Suprapubic skin (tissue), 4 donors: ENCODE results near the gene DNAJC8. TPM values are rescaled to one million over a fixed set of nuclear protein-coding genes. Genes with fewer than 3 reads are reported as not detected.

Source experiments
- DNase-seq, 2 donors: peaks; one replicate each; pipeline ENCODE4 v3.0.0-alpha.2; 2019; ENCODE audit warnings: low spot score in 2 of 2
- H3K27ac ChIP-seq: fragments of 200-600 bp; sonication (generic); one replicate; pipeline ENCODE4 v1.5.1; 2019
- H3K27me3 ChIP-seq: fragments of 200-600 bp; sonication (generic); one replicate; pipeline ENCODE4 v1.5.1; 2019
- H3K36me3 ChIP-seq: fragments of 200-600 bp; sonication (generic); one replicate; pipeline ENCODE4 v1.5.1; 2019
- H3K4me1 ChIP-seq: fragments of 200-600 bp; sonication (generic); one replicate; pipeline ENCODE4 v1.5.1; 2019
- H3K4me3 ChIP-seq: fragments of 200-600 bp; sonication (generic); one replicate; pipeline ENCODE4 v1.5.1; 2019; ENCODE audit warnings: mild to moderate bottlenecking
- H3K9me3 ChIP-seq: fragments of 200-600 bp; sonication (generic); one replicate; pipeline ENCODE4 v1.5.1; 2019
- EP300 ChIP-seq: sonication (generic); formaldehyde crosslinking; IDR thresholded peaks from one replicate; pipeline ENCODE4 v1.6.1; 2017; ENCODE audit warnings: antibody characterized with exemption
- POLR2A ChIP-seq, 2 donors: fragments of 450-650 bp; IDR thresholded peaks; one replicate each; pipeline ENCODE4 v1.6.1; 2017; ENCODE audit warnings: antibody characterized with exemption in 2 of 2, mild to moderate bottlenecking in 2 of 2, moderate library complexity in 2 of 2
- POLR2AphosphoS5 ChIP-seq, 3 donors: sonication (generic); formaldehyde crosslinking; IDR thresholded peaks; one replicate each; pipeline ENCODE4 v1.6.1; 2017; ENCODE audit warnings: antibody characterized with exemption in 3 of 3
- WGBS: methylation state at CpG from one replicate; pipeline ENCODE4 v1.1.5; 2018; 5-methylcytosine and 5-hydroxymethylcytosine counted together
- total RNA-seq, 4 donors: library from RNA; depleted of rRNA; stranded (reverse); fragments of >200 nt; gene quantifications; one replicate each; pipeline ENCODE4 v1.1.0, GENCODE V29; 2016
- TF ChIP-seq, protein P1 (sequence below), 2 donors: fragments of 200-600 bp in 1 of 2; fragments of 450-650 bp in 1 of 2; sonication (generic) in 1 of 2; IDR thresholded peaks; one replicate each; pipeline ENCODE4 v1.5.1; 2016 to 2019; ENCODE audit warnings: antibody characterized with exemption in 2 of 2, mild to moderate bottlenecking in 1 of 2, moderate library complexity in 1 of 2

DNAJC8 gene
- total RNA-seq, 4 donors from 2014 or later = 28.2 to 39.0 (median 31.7) TPM

DNA sequence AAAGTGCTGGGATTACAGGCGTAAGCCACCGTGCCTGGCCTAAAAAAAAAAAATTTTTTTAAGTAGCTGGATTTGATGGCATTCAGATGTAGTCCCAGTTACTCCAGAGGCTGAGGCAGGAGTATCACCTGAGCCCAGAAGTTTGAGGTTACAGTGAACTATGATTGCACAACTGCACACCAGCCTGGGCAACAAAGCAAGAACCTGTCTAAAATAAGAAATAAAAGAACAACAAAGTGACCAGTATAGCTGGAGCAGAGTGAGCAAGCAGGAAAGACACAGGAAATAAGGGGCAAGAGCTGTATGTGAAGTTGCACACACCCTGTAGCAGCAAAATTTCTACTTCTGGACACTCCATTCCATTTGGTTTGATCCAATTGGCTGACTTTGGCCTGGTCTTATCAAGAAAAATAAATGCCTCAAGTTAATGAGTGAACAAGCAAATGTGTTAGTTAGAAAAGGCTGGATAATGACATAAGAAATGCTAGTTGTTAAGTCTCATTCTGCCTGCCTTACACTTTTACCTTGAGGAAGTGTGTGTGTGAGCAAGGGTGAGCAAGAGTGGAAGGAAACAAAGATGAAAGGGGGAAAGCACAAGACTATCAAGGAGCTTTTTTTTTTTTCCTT, 11.0 kb upstream of the DNAJC8 start:
- WGBS = 71% methylated on average over 2 of the region's 2 CpGs
- Histone ChIP-seq H3K9me3 (no peaks in the 10 kb centered on the region), H3K27me3 (no peaks in the 10 kb centered on the region), H3K4me3 (no peak overlapping the region), H3K4me1 (peaks cover 46% of the 10 kb centered on the region), H3K27ac (no peak overlapping the region), H3K36me3 (no peaks in the 10 kb centered on the region)
- no peak for DNase-seq
- TF ChIP-seq, protein P1, sequence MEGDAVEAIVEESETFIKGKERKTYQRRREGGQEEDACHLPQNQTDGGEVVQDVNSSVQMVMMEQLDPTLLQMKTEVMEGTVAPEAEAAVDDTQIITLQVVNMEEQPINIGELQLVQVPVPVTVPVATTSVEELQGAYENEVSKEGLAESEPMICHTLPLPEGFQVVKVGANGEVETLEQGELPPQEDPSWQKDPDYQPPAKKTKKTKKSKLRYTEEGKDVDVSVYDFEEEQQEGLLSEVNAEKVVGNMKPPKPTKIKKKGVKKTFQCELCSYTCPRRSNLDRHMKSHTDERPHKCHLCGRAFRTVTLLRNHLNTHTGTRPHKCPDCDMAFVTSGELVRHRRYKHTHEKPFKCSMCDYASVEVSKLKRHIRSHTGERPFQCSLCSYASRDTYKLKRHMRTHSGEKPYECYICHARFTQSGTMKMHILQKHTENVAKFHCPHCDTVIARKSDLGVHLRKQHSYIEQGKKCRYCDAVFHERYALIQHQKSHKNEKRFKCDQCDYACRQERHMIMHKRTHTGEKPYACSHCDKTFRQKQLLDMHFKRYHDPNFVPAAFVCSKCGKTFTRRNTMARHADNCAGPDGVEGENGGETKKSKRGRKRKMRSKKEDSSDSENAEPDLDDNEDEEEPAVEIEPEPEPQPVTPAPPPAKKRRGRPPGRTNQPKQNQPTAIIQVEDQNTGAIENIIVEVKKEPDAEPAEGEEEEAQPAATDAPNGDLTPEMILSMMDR (IDR thresholded peaks at IDR 0.05) = no peak
- TF ChIP-seq POLR2A (IDR thresholded peaks at IDR 0.05) (no peak), EP300 (no peak), POLR2AphosphoS5 (IDR thresholded peaks at IDR 0.05) (no peak)

DNA sequence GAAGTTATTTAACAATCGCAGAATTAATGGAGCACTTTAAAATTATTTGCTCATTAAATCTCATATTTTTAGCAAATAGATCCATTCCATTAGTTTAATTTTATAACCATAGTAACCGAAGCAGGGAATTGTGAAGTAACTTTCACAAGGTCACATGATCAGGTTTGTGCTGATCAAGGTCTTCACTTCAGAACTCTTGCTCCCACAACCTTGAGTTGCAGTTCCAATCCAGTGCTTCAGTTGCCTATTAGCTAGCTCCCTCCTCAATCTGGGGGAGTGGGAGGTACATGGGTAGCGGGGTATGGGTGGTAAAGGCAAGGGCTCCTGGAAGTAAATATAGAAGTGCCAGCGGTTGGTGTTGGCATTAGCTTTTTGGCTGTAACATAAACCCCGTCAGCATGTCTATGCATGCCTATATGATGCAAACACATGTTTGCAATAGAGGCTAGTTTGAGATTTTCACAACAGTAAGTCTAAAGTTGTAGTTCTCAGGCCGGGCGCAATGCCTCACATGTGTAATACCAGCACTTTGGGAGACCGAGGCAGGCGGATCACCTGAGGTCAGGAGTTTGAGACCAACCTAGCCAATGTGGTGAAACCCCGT, 8.9 kb upstream of the DNAJC8 start:
- Histone ChIP-seq H3K27ac (peak overlapping the region; percentile 7), H3K9me3 (no peaks in the 10 kb centered on the region), H3K4me3 (no peak overlapping the region), H3K4me1 (peaks cover 48% of the 10 kb centered on the region), H3K36me3 (no peaks in the 10 kb centered on the region), H3K27me3 (no peaks in the 10 kb centered on the region)
- TF ChIP-seq EP300 (no peak), POLR2A (IDR thresholded peaks at IDR 0.05) (no peak), POLR2AphosphoS5 (IDR thresholded peaks at IDR 0.05) (no peak)
- TF ChIP-seq, protein P1 (IDR thresholded peaks at IDR 0.05) = no peak
- 73% methylated on average over 10 of the region's 10 CpGs for WGBS
- no peak for DNase-seq

DNA sequence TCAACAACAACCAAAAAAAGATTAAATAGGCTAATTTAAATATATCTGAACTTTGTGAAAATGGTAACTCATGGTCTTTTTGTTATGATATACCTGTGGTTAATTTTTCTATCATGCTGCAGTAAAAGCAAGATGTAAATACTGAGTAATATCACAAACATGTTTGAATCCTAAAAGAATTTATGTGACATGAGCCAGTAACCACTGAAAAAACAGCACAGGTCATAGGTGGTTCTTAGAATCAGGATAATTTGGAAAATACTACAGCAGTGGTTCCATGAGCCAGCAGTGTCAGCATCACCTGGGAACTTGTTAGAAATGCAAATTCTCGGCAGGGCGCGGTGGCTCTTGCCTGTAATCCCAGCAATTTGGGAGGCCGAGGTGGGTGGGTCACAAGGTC, 7.2 kb upstream of the DNAJC8 start:
- no peak for DNase-seq
- Histone ChIP-seq H3K4me1 (peaks cover 41% of the 10 kb centered on the region), H3K4me3 (no peak overlapping the region), H3K27ac (no peak overlapping the region), H3K36me3 (no peaks in the 10 kb centered on the region), H3K27me3 (no peaks in the 10 kb centered on the region), H3K9me3 (no peaks in the 10 kb centered on the region)
- TF ChIP-seq, protein P1 (IDR thresholded peaks at IDR 0.05) = no peak
- WGBS = 88% methylated on average over 4 of the region's 4 CpGs

DNA sequence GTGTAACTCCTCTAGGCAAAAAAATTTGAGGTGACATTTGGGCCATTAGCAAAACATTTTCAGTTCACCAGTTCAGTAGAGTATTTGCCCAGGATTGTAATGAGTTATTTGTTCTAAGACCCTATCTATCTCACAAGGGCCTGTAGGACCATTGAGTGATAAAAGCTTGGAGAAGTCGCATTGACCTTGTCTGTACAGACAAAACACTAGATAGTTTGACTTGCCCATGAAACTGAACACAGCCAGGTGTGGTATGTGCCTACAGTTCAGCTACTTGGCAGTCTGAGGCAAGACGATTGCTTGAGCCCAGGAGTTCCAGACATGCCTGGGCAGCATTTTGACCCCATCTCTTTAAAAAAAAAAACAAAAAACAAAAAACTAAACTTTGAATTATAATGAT, 6.2 kb upstream of the DNAJC8 start:
- 39% methylated on average over 2 of the region's 2 CpGs for WGBS
- DNase-seq = no peak
- TF ChIP-seq EP300 = no peak
- H3K4me3 ChIP-seq = no peak overlapping the region
- no peak overlapping the region for H3K27ac ChIP-seq
- H3K27me3 ChIP-seq = no peaks in the 10 kb centered on the region
- H3K36me3 ChIP-seq = no peaks in the 10 kb centered on the region
- no peaks in the 10 kb centered on the region for H3K9me3 ChIP-seq
- peaks cover 42% of the 10 kb centered on the region for H3K4me1 ChIP-seq

DNA sequence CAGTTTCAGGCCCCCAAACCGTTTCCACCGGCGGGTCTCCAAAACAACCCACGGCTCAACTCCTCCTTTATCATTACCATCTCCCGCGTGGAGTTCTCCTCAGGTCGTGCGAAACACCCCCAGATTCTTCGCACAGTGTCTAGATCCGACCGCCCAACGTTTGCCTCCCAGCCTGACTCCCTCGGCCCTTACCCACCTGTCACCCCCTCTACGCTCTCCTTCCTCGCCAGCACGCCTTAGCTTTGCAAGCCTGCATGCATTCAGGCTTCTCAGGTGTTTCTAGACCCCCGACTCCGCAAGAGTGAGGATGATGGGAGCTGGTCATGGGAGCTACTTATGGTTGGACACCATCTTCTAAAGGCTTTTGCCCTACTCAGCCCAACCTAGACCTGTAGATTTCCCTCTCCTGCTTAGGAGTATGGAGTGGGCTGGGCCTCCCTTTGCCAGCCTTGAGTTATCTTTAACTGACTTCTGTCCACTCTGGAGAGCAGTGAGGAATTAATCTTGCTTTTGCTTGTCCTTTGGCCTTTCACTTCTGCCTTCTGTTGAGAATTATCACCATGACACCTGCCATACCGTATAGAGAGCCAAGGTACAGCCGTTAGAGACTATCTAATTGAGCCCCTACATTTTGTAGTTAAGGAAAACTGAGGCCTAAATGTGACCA, 4.0 kb upstream of the DNAJC8 start:
- Histone ChIP-seq H3K27ac (peak overlapping the region; percentile 86), H3K9me3 (no peaks in the 10 kb centered on the region), H3K4me1 (peaks cover 40% of the 10 kb centered on the region), H3K4me3 (peak overlapping the region; percentile 89), H3K27me3 (no peaks in the 10 kb centered on the region), H3K36me3 (no peaks in the 10 kb centered on the region)
- TF ChIP-seq EP300 (no peak), POLR2A (IDR thresholded peaks at IDR 0.05) (no peak), POLR2AphosphoS5 (IDR thresholded peaks at IDR 0.05) (no peak)
- TF ChIP-seq, protein P1 (IDR thresholded peaks at IDR 0.05) = no peak
- no peak for DNase-seq
- 11% methylated on average over 20 of the region's 20 CpGs for WGBS
